HUDEP-2 (cell line): ENCODE results near the gene PHETA1.

Experiments
- DNase-seq, 76 experiments: peaks; one replicate each; lab custom pipeline; 2025; ENCODE audit not compliant: unreplicated experiment in 76 of 76; lab: John Stamatoyannopoulos, UW

Gene PHETA1

GRCh38 chr12:111330800-111331752 lies 37.8 kb downstream of the PHETA1 start:
- DNase-seq = peak in 13 of 76 experiments; percentile 1 to 21 (median 6)

GRCh38 chr12:111328138-111328537 lies 40.8 kb downstream of the PHETA1 start:
- DNase-seq = no peak

- DNase-seq = no peak
Observed at GRCh38 chr12:111327474-111327873, 41.4 kb downstream of the PHETA1 start.

- no peak for DNase-seq
Observed at GRCh38 chr12:111322336-111323250, 46.3 kb downstream of the PHETA1 start.

- DNase-seq = no peak
Observed at GRCh38 chr12:111321317-111321716, 47.6 kb downstream of the PHETA1 start.

- no peak for DNase-seq
Observed at GRCh38 chr12:111320258-111321050, 48.4 kb downstream of the PHETA1 start.

- no peak for DNase-seq
Observed at GRCh38 chr12:111319600-111320257, 49.2 kb downstream of the PHETA1 start.

- no peak for DNase-seq
Observed at GRCh38 chr12:111318450-111318849, 50.4 kb downstream of the PHETA1 start.

- no peak for DNase-seq
Observed at GRCh38 chr12:111316671-111317070, 52.2 kb downstream of the PHETA1 start.

GRCh38 chr12:111314953-111315539 lies 53.8 kb downstream of the PHETA1 start:
- no peak for DNase-seq

- DNase-seq = peak in 53 of 76 experiments; percentile 1 to 58 (median 28)
Observed at GRCh38 chr12:111313833-111314259, 55.0 kb downstream of the PHETA1 start.

- no peak for DNase-seq
Observed at GRCh38 chr12:111312708-111313107, 56.2 kb downstream of the PHETA1 start.

- DNase-seq = no peak
Observed at GRCh38 chr12:111312016-111312415, 56.9 kb downstream of the PHETA1 start.

- no peak for DNase-seq
Observed at GRCh38 chr12:111311011-111311410, 57.9 kb downstream of the PHETA1 start.
